Keratinocyte (primary cell): ENCODE data around the gene ASF1B. TPM values are rescaled to one million over a fixed set of nuclear protein-coding genes. Genes with fewer than 3 reads are reported as not detected.

ENCODE experiments used
- DNase-seq: peaks from one replicate; pipeline ENCODE4 v3.0.0-alpha.2; 2011; ENCODE audit warnings: low read depth, missing footprints, low spot score
- FAIRE-seq: peaks from 2 replicates; lab custom pipeline; 2011; peaks lifted over from hg19 to GRCh38; lab: Jason Lieb, UNC
- H2AFZ ChIP-seq: 2 replicates; pipeline ENCODE4 v1.6.0; 2012; ENCODE audit warnings: low read length, control low read depth, inconsistent platforms; ENCODE audit not compliant: control insufficient read depth
- H3K27ac ChIP-seq: 2 replicates; pipeline ENCODE4 v1.5.1; 2011; ENCODE audit warnings: low read length; ENCODE audit not compliant: control insufficient read depth, insufficient read depth
- H3K27me3 ChIP-seq: 3 replicates; pipeline ENCODE4 v1.6.0; 2011; ENCODE audit warnings: low read length; ENCODE audit not compliant: control insufficient read depth, insufficient read depth; ENCODE audit errors: extremely low read depth
- H3K36me3 ChIP-seq, 2 experiments: 2 replicates in 1 of 2; 3 replicates in 1 of 2; pipeline ENCODE4 v1.5.1; 2011; ENCODE audit warnings: low read length in 2 of 2, mild to moderate bottlenecking in 1 of 2; ENCODE audit not compliant: control insufficient read depth in 2 of 2, insufficient read depth in 2 of 2; ENCODE audit errors: extremely low read depth in 1 of 2
- H3K4me1 ChIP-seq: 3 replicates; pipeline ENCODE4 v1.5.1; 2011; ENCODE audit warnings: low read length; ENCODE audit not compliant: control insufficient read depth, insufficient read depth; ENCODE audit errors: extremely low read depth
- H3K4me2 ChIP-seq: 3 replicates; pipeline ENCODE4 v1.6.0; 2011; ENCODE audit warnings: low read depth, low read length; ENCODE audit not compliant: control insufficient read depth, insufficient read depth; ENCODE audit errors: extremely low read depth
- H3K4me3 ChIP-seq, 3 experiments: fragments of 200-600 bp in 1 of 3; sonication (generic) in 1 of 3; 2 replicates in 2 of 3; 3 replicates in 1 of 3; pipeline ENCODE4 v1.5.1; 2011 to 2016; ENCODE audit warnings: low read length in 3 of 3, mild to moderate bottlenecking in 3 of 3, control low read depth in 2 of 3, inconsistent platforms in 1 of 3, low read depth in 1 of 3, mixed read lengths in 1 of 3, mixed run types in 1 of 3, moderate library complexity in 1 of 3; ENCODE audit not compliant: control insufficient read depth in 2 of 3, insufficient read depth in 2 of 3; ENCODE audit errors: extremely low read depth in 1 of 3
- H3K79me2 ChIP-seq: 2 replicates; pipeline ENCODE4 v1.6.0; 2012; ENCODE audit warnings: low read length; ENCODE audit not compliant: control insufficient read depth, insufficient read depth
- H3K9ac ChIP-seq: 3 replicates; pipeline ENCODE4 v1.6.0; 2011; ENCODE audit warnings: low read length; ENCODE audit not compliant: control insufficient read depth, insufficient read depth; ENCODE audit errors: extremely low read depth
- H3K9me1 ChIP-seq: 3 replicates; pipeline ENCODE4 v1.6.0; 2011; ENCODE audit warnings: low read length; ENCODE audit not compliant: control insufficient read depth, insufficient read depth; ENCODE audit errors: extremely low read depth
- H3K9me3 ChIP-seq: 2 replicates; pipeline ENCODE4 v1.5.1; 2012; ENCODE audit warnings: low read depth, low read length; ENCODE audit not compliant: control insufficient read depth
- H4K20me1 ChIP-seq: 3 replicates; pipeline ENCODE4 v1.6.0; 2011; ENCODE audit warnings: low read length; ENCODE audit not compliant: control insufficient read depth, insufficient read depth; ENCODE audit errors: extremely low read depth
- CTCF ChIP-seq, 3 experiments: IDR thresholded peaks in 1 of 3; conservative IDR thresholded peaks in 1 of 3; optimal IDR thresholded peaks in 1 of 3; 2 replicates in 2 of 3; 3 replicates in 1 of 3; pipeline versions ENCODE3 to v1.5.1; 2011; ENCODE audit warnings: low read length in 3 of 3, mild to moderate bottlenecking in 3 of 3, moderate library complexity in 2 of 3, control low read depth in 1 of 3, inconsistent platforms in 1 of 3; ENCODE audit not compliant: insufficient read depth in 2 of 3; ENCODE audit errors: extremely low read depth in 1 of 3
- EZH2 ChIP-seq: IDR thresholded peaks from one replicate; pipeline ENCODE4 v1.6.1; 2012; ENCODE audit warnings: inconsistent platforms, mild to moderate bottlenecking, low read length, moderate library complexity
- dilution Hi-C: fragments of 300-500 bp; cut with MboI; formaldehyde crosslinking; loops from one replicate; pipeline ENCODE4 v1.7.0; 2020; ENCODE audit warnings: low sequenced_read_pairs; ENCODE audit not compliant: extremely low pct_ligation_motif_present
- polyA plus RNA-seq, 5 experiments: library from polyadenylated mRNA; depleted of rRNA in 3 of 5; stranded (reverse) in 3 of 5; stranded (forward) in 1 of 5; unstranded in 1 of 5; fragments of >200 nt; gene quantifications; 1 replicate in 1 of 5; 2 replicates in 3 of 5; 3 replicates in 1 of 5; pipeline versions ENCODE4 v1.2.1 to v1.2.3, GENCODE V29; 2011 to 2012; ENCODE audit warnings: missing spikeins in 2 of 5, low read depth in 1 of 5, low replicate concordance in 1 of 5

ASF1B gene
- polyA plus RNA-seq, 1 donor (not counting 4 experiments of a cell fraction or from before 2014, with no cell fraction given) = 7.8 TPM

- no peak overlapping the region for H2AFZ ChIP-seq
- no peaks in the 10 kb centered on the region for H3K9me1 ChIP-seq
- no peaks in the 10 kb centered on the region for H3K27me3 ChIP-seq
- H3K79me2 ChIP-seq = no peaks in the 10 kb centered on the region
- H3K4me3 ChIP-seq = no peak overlapping the region
- no peaks in the 10 kb centered on the region for H4K20me1 ChIP-seq
- no peak for FAIRE-seq
- TF ChIP-seq EZH2 = no peak
- TF ChIP-seq CTCF (optimal IDR thresholded peaks at IDR 0.05 in 1 of 3, IDR thresholded peaks at IDR 0.05 in 1 of 3, conservative IDR thresholded peaks at IDR 0.05 in 1 of 3; ENCODE audit: extremely low read depth in 1 of 3, insufficient read depth in 2 of 3, low read length in 3 of 3) = no peak
- H3K4me2 ChIP-seq = no peak overlapping the region
- no peaks in the 10 kb centered on the region for H3K36me3 ChIP-seq
- dilution Hi-C loops = no loop called here
- no peak overlapping the region for H3K9ac ChIP-seq
- H3K9me3 ChIP-seq = no peaks in the 10 kb centered on the region
- DNase-seq = no peak
- no peak overlapping the region for H3K27ac ChIP-seq
- H3K4me1 ChIP-seq = peaks cover 3% of the 10 kb centered on the region
Measured at GRCh38 chr19:14182476-14182875, 46.1 kb upstream of the ASF1B start.

GRCh38 chr19:14181906-14182305, 45.5 kb upstream of the ASF1B start:
- Histone ChIP-seq H3K4me2 (no peak overlapping the region), H3K4me1 (peaks cover 3% of the 10 kb centered on the region), H2AFZ (no peak overlapping the region), H3K79me2 (no peaks in the 10 kb centered on the region), H3K27me3 (no peaks in the 10 kb centered on the region), H3K4me3 (no peak overlapping the region), H3K9me1 (no peaks in the 10 kb centered on the region), H4K20me1 (no peaks in the 10 kb centered on the region), H3K9me3 (no peaks in the 10 kb centered on the region), H3K27ac (no peak overlapping the region), H3K36me3 (no peaks in the 10 kb centered on the region), H3K9ac (no peak overlapping the region)
- TF ChIP-seq EZH2 = no peak
- no peak for TF ChIP-seq CTCF (optimal IDR thresholded peaks at IDR 0.05 in 1 of 3, IDR thresholded peaks at IDR 0.05 in 1 of 3, conservative IDR thresholded peaks at IDR 0.05 in 1 of 3; ENCODE audit: extremely low read depth in 1 of 3, insufficient read depth in 2 of 3, low read length in 3 of 3)
- dilution Hi-C loops = no loop called here
- FAIRE-seq (no peak), DNase-seq (no peak)
